HUES6 (cell line): ENCODE data around the gene PRPS1L1.

ENCODE experiments used
- H3K27ac ChIP-seq: 2 replicates; pipeline ENCODE4 v1.7.0; 2013; ENCODE audit warnings: low read depth, mild to moderate bottlenecking, low read length, inconsistent platforms
- H3K27me3 ChIP-seq: 2 replicates; pipeline ENCODE4 v1.6.1; 2013; ENCODE audit warnings: low read length; ENCODE audit not compliant: control insufficient read depth, insufficient read depth
- H3K36me3 ChIP-seq: 2 replicates; pipeline ENCODE4 v1.6.1; 2013; ENCODE audit warnings: low read length; ENCODE audit not compliant: control insufficient read depth, insufficient read depth
- H3K4me1 ChIP-seq: 2 replicates; pipeline ENCODE4 v1.6.1; 2013; ENCODE audit warnings: low read length; ENCODE audit not compliant: control insufficient read depth, insufficient read depth
- H3K4me3 ChIP-seq: 2 replicates; pipeline ENCODE4 v1.5.1; 2013; ENCODE audit warnings: low read depth, low read length
- H3K9ac ChIP-seq: one replicate; pipeline ENCODE4 v1.6.1; 2013; ENCODE audit warnings: mild to moderate bottlenecking, low read length
- H3K9me3 ChIP-seq: 2 replicates; pipeline ENCODE4 v1.6.1; 2013; ENCODE audit warnings: low read depth, low read length; ENCODE audit not compliant: control insufficient read depth, insufficient read depth

The PRPS1L1 gene

GRCh38 chr7:18013936-18014335, 13.7 kb downstream of the PRPS1L1 start:
- Histone ChIP-seq H3K4me1 (no peaks in the 10 kb centered on the region), H3K36me3 (no peaks in the 10 kb centered on the region), H3K4me3 (no peak overlapping the region), H3K27me3 (no peaks in the 10 kb centered on the region), H3K27ac (no peak overlapping the region), H3K9ac (no peak overlapping the region), H3K9me3 (no peaks in the 10 kb centered on the region)

DNA sequence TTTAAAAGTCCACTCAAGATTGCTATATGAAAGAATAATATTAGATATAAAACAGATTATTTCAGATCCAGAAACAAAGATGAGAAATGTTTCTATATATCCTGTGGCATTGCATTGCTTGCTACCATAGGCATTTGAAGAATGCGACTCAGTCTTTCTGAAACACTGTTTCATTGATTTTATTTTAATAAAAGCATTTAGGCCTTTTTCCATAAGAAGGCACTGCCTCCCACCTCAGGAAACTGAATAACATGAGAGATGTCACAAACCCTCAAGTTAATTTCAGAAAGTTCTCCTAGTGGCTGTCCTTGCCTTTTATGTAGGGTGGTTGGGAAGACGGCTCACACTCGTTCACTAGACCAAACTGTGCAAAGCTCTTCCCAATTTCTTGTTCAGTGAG, 23.3 kb downstream of the PRPS1L1 start:
- Histone ChIP-seq H3K36me3 (no peaks in the 10 kb centered on the region), H3K9me3 (peaks cover 6% of the 10 kb centered on the region; the same call in 1 of the 2 replicates), H3K4me3 (no peak overlapping the region), H3K27me3 (no peaks in the 10 kb centered on the region), H3K9ac (no peak overlapping the region), H3K4me1 (peaks cover 10% of the 10 kb centered on the region), H3K27ac (peak overlapping the region; percentile 74)

DNA sequence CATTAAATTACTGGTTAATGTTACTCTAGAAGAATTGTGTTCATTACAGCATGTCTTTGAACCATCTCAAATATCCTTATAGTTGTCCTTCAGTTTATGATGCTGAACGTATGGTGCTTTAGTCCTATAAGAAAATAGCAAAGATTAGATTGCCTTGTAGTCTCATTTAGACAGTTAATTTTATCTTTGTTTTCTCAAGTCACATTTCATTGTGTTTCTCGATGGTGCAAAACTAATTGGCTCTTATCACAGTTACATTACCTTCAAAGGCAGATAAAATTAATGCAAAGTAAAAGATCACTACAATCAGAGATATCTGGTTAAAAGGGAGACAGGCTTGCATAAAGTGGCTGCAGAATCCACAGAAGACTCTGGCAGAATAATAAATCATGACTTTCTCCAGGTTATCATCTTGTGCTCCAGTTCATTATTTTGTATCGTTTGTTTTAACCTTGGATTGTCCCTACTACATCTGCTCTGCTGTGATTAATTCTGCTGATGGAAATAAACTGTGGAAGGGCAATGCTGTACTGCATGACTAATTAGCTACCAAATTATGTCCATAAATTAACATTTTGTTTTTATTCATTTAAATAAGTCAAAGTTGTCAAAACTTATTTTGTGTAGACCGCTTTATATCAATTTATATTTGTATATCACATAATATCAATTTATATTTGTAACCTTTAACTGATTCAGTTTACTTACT, 24.2 kb downstream of the PRPS1L1 start:
- H3K4me3 ChIP-seq, result no peak overlapping the region
- H3K36me3 ChIP-seq, result no peaks in the 10 kb centered on the region
- H3K4me1 ChIP-seq, result peaks cover 10% of the 10 kb centered on the region
- peaks cover 15% of the 10 kb centered on the region for H3K9me3 ChIP-seq
- no peak overlapping the region for H3K9ac ChIP-seq
- no peak overlapping the region for H3K27ac ChIP-seq
- no peaks in the 10 kb centered on the region for H3K27me3 ChIP-seq

- H3K27ac ChIP-seq, result no peak overlapping the region
- no peak overlapping the region for H3K9ac ChIP-seq
- H3K36me3 ChIP-seq, result no peaks in the 10 kb centered on the region
- H3K9me3 ChIP-seq, result peaks cover 15% of the 10 kb centered on the region
- no peaks in the 10 kb centered on the region for H3K4me1 ChIP-seq
- H3K4me3 ChIP-seq, result no peak overlapping the region
- no peaks in the 10 kb centered on the region for H3K27me3 ChIP-seq
Observed at GRCh38 chr7:17998692-17999091, 29.0 kb downstream of the PRPS1L1 start.

GRCh38 chr7:17996442-17997223, 31.0 kb downstream of the PRPS1L1 start:
- Histone ChIP-seq H3K27ac (no peak overlapping the region), H3K9me3 (peaks cover 15% of the 10 kb centered on the region), H3K4me3 (no peak overlapping the region), H3K4me1 (no peaks in the 10 kb centered on the region; the same call in 1 of the 2 replicates), H3K36me3 (no peaks in the 10 kb centered on the region), H3K27me3 (no peaks in the 10 kb centered on the region), H3K9ac (no peak overlapping the region)

DNA sequence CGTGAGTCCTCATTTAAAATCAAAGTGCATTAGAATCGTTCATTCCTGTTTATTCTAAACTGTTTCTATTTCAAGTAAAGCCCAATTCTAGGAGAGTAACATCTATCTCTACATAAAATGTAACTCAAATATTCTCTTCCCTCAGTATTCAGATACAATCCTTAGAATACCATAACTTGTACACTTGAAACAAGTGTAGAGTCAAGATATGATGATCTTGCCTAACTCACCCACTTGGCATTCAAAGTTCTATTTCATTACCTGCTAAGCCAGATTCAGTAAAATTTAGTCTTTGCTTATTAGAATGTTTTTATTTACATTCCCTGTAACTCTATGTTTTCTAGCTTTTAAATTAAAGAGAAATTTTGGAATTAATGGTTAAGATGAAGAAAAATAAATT, 31.6 kb downstream of the PRPS1L1 start:
- Histone ChIP-seq H3K4me1 (no peaks in the 10 kb centered on the region; the same call in 1 of the 2 replicates), H3K27me3 (no peaks in the 10 kb centered on the region), H3K9ac (no peak overlapping the region), H3K27ac (no peak overlapping the region), H3K9me3 (peaks cover 15% of the 10 kb centered on the region), H3K36me3 (no peaks in the 10 kb centered on the region), H3K4me3 (no peak overlapping the region)

DNA sequence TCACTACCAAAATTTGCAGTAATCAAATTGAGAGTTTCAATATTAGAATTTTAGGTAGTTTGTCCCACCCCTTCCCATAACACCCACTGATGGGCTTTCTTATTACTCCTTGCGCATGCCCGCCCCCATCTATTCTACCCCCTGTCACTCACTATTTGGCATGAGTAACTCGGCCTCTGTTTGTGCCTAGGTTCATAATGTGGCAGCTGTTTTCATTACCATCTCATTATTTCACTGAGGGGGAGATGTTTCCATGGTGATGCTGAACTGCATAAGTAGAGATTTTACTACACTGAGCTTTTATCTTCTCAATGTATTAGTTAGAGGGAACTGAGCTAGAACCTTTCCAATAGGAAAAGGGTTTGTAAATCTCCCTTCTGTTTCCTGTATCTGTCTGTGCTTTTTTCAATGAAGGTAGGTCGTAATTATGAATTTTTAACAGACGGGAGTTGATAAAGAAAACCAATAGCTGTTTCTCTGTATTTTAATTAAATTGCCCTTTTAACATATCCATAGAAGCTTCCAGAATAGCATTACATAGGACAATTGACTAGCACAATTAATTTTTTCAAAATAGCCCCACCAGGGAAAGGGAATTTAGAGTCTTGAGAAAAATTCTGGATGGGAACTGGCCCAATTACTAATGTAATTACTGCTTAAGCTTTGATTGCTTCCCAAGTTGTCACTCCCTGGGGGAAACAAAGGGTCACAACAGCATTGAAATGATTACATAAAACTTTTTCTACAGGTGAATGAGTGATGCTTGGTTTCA, 33.4 kb downstream of the PRPS1L1 start:
- H3K27ac ChIP-seq, result no peak overlapping the region
- no peak overlapping the region for H3K4me3 ChIP-seq
- H3K9me3 ChIP-seq, result peaks cover 8% of the 10 kb centered on the region; the same call in 1 of the 2 replicates
- H3K27me3 ChIP-seq, result no peaks in the 10 kb centered on the region
- H3K4me1 ChIP-seq, result no peaks in the 10 kb centered on the region; the same call in 1 of the 2 replicates
- H3K36me3 ChIP-seq, result no peaks in the 10 kb centered on the region
- no peak overlapping the region for H3K9ac ChIP-seq

DNA sequence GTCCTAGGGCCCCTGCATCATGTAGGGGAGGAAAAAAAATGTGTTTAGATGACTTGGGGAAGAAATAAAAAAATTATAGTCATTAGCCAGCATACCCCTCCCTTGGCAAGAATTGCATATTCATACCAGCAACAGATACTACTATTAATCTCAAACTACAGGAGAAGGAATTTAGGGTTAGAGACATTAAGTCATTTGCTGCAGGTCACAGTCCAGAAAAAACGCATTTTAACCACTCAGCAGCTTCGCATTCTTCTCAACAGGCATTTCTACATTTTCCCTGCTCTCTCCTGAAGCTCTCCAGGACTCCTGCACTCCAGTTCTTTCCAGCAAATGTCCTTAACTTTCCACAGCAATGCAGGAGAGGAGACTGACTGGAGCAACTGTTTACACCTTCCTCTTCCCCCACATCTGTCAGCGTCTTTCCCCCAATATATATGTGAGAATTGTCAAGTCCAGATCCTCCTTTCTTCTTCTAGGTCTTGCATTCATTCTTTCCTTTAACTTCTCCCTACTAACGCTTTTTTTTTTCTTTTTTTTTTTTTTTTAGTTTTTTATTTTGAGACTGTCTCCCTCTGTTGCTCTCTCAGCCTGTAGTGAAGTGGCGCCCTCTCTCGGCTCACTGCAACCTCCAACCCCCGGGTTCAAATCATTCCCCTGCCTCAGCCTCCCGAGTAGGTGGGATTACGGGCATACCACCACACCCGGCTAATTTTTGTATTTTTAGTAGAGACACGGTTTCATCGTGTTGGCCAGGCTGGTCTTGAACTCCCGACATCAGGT, 35.6 kb downstream of the PRPS1L1 start:
- H3K9ac ChIP-seq, result no peak overlapping the region
- no peak overlapping the region for H3K27ac ChIP-seq
- no peaks in the 10 kb centered on the region for H3K36me3 ChIP-seq
- H3K27me3 ChIP-seq, result no peaks in the 10 kb centered on the region
- no peaks in the 10 kb centered on the region; the same call in 1 of the 2 replicates for H3K4me1 ChIP-seq
- H3K9me3 ChIP-seq, result no peaks in the 10 kb centered on the region
- H3K4me3 ChIP-seq, result no peak overlapping the region

GRCh38 chr7:17990761-17991160, 36.9 kb downstream of the PRPS1L1 start:
- Histone ChIP-seq H3K9me3 (no peaks in the 10 kb centered on the region), H3K9ac (no peak overlapping the region), H3K27me3 (no peaks in the 10 kb centered on the region), H3K4me1 (no peaks in the 10 kb centered on the region; the same call in 1 of the 2 replicates), H3K36me3 (no peaks in the 10 kb centered on the region), H3K27ac (no peak overlapping the region), H3K4me3 (no peak overlapping the region)

GRCh38 chr7:17989546-17989945, 38.1 kb downstream of the PRPS1L1 start:
- H3K27me3 ChIP-seq, result no peaks in the 10 kb centered on the region
- H3K9me3 ChIP-seq, result no peaks in the 10 kb centered on the region
- H3K4me3 ChIP-seq, result no peak overlapping the region
- H3K27ac ChIP-seq, result no peak overlapping the region
- H3K9ac ChIP-seq, result no peak overlapping the region
- H3K36me3 ChIP-seq, result no peaks in the 10 kb centered on the region
- no peaks in the 10 kb centered on the region; the same call in 1 of the 2 replicates for H3K4me1 ChIP-seq
